Neural cell (in vitro differentiated cells): ENCODE measurements around the gene LCAT.
"Not testable (repeated sequence)": the region's sequence is repeated elsewhere in the genome, so short reads cannot be mapped to it uniquely, and the experiment has no call there.

ENCODE experiments used
- EP300 ChIP-seq: fragments of 450-650 bp; conservative IDR thresholded peaks from 2 replicates; pipeline ENCODE4 v1.6.1; 2014; ENCODE audit warnings: antibody characterized with exemption, mild to moderate bottlenecking, moderate library complexity; ENCODE audit not compliant: poor library complexity, severe bottlenecking
- EZH2 ChIP-seq: fragments of 200-600, 300-800 bp; shearing (Covaris generic), sonication (generic); IDR thresholded peaks from 2 replicates; pipeline ENCODE4 v1.6.1; 2014; ENCODE audit warnings: antibody characterized with exemption, low read length, borderline replicate concordance, mild to moderate bottlenecking; ENCODE audit not compliant: insufficient read depth, poor library complexity, severe bottlenecking
- MXI1 ChIP-seq: fragments of 450-650 bp; conservative IDR thresholded peaks from 2 replicates; pipeline ENCODE4 v1.6.1; 2014; ENCODE audit warnings: antibody characterized with exemption, mild to moderate bottlenecking; ENCODE audit not compliant: poor library complexity, severe bottlenecking
- SMC3 ChIP-seq: fragments of 450-650 bp; conservative IDR thresholded peaks from 2 replicates; pipeline ENCODE4 v1.6.1; 2014; ENCODE audit warnings: antibody characterized with exemption, mild to moderate bottlenecking, moderate library complexity; ENCODE audit not compliant: poor library complexity
- TF ChIP-seq, protein P1 (sequence below): fragments of 450-650 bp; IDR thresholded peaks from 2 replicates; pipeline ENCODE4 v1.5.1; 2014; ENCODE audit warnings: antibody characterized with exemption, mild to moderate bottlenecking, moderate library complexity; ENCODE audit not compliant: poor library complexity, severe bottlenecking

DNA sequence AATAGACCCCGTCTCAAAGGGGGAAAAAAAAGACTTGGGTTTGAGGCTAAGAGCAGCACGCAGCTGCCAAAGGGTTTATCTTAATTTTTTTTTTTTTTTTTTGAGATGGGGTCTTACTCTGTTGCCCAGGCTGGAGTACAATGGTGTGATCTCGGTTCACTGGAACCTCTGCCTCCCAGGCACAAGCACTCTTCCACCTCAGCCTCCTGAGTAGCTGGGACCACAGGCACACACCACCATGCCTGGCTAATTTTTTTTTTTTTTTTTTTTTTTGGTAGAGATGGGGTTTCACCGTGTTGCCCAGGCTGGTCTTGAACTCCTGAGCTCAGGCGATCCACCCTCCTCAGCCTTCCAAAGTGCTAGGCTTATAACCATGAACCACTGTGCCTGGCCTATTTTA lies 6.2 kb downstream of the LCAT start:
- TF ChIP-seq, protein P1, sequence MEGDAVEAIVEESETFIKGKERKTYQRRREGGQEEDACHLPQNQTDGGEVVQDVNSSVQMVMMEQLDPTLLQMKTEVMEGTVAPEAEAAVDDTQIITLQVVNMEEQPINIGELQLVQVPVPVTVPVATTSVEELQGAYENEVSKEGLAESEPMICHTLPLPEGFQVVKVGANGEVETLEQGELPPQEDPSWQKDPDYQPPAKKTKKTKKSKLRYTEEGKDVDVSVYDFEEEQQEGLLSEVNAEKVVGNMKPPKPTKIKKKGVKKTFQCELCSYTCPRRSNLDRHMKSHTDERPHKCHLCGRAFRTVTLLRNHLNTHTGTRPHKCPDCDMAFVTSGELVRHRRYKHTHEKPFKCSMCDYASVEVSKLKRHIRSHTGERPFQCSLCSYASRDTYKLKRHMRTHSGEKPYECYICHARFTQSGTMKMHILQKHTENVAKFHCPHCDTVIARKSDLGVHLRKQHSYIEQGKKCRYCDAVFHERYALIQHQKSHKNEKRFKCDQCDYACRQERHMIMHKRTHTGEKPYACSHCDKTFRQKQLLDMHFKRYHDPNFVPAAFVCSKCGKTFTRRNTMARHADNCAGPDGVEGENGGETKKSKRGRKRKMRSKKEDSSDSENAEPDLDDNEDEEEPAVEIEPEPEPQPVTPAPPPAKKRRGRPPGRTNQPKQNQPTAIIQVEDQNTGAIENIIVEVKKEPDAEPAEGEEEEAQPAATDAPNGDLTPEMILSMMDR = not testable (repeated sequence)
- not testable (repeated sequence) for TF ChIP-seq MXI1, SMC3, EP300, EZH2
